ENCODE measurements around the gene MYCBPAP.

Gene MYCBPAP

GRCh38 chr17:50540560-50541401 lies 32.5 kb downstream of the MYCBPAP start:
- DNase-seq: no peak

GRCh38 chr17:50541402-50541715 lies 33.1 kb downstream of the MYCBPAP start:
- no peak for DNase-seq

GRCh38 chr17:50541716-50542688 lies 33.8 kb downstream of the MYCBPAP start:
- peak; percentile 88 for DNase-seq

- DNase-seq: no peak
Observed at GRCh38 chr17:50542795-50543774, 34.8 kb downstream of the MYCBPAP start.

- DNase-seq: no peak
Observed at GRCh38 chr17:50544516-50544915, 36.3 kb downstream of the MYCBPAP start.

- DNase-seq: no peak
Observed at GRCh38 chr17:50545311-50545710, 37.1 kb downstream of the MYCBPAP start.

GRCh38 chr17:50546701-50547034 lies 38.4 kb downstream of the MYCBPAP start:
- DNase-seq: no peak

GRCh38 chr17:50547035-50547735 lies 38.9 kb downstream of the MYCBPAP start, which contains the start of gene SPATA20:
SPATA20 (plus strand) TSS chr17:50547174; CDS start chr17:50547209, 35 bp downstream.
- peak; percentile 93 for DNase-seq

GRCh38 chr17:50547736-50548083 lies 39.5 kb downstream of the MYCBPAP start:
- DNase-seq: no peak

- DNase-seq: no peak
Observed at GRCh38 chr17:50548831-50549230, 40.6 kb downstream of the MYCBPAP start.

- no peak for DNase-seq
Observed at GRCh38 chr17:50549256-50549941, 41.2 kb downstream of the MYCBPAP start.

GRCh38 chr17:50549969-50550368 lies 41.7 kb downstream of the MYCBPAP start:
- no peak for DNase-seq

- no peak for DNase-seq
Observed at GRCh38 chr17:50550661-50551432, 42.6 kb downstream of the MYCBPAP start.

GRCh38 chr17:50551433-50551815 lies 43.2 kb downstream of the MYCBPAP start:
- no peak for DNase-seq

- DNase-seq: no peak
Observed at GRCh38 chr17:50551884-50552283, 43.6 kb downstream of the MYCBPAP start.

GRCh38 chr17:50554201-50554600 lies 46.0 kb downstream of the MYCBPAP start:
- DNase-seq: no peak

GRCh38 chr17:50556803-50557202 lies 48.6 kb downstream of the MYCBPAP start:
- no peak for DNase-seq

- no peak for DNase-seq
Observed at GRCh38 chr17:50557630-50558029, 49.4 kb downstream of the MYCBPAP start.

GRCh38 chr17:50558091-50558490 lies 49.9 kb downstream of the MYCBPAP start:
- no peak for DNase-seq

GRCh38 chr17:50558581-50558940 lies 50.3 kb downstream of the MYCBPAP start:
- DNase-seq: no peak

Measured in activated CD4-positive, alpha-beta T cell treated with anti-CD3 and anti-CD28 coated beads, Interleukin-2, Interleukin-6, amounts not matched to agents 100 ng/mL and 50 ng/mL, durations not matched to agents 16 hours and 8 hours (primary cell).